C4-2B (cell line): ENCODE data around the gene DDX42.

Source experiments
- ZFX ChIP-seq: fragments of 450-650 bp; IDR thresholded peaks from 2 replicates; pipeline ENCODE4 v1.6.1; 2017
- TF ChIP-seq, protein P1 (sequence below): fragments of 450-650 bp; conservative IDR thresholded peaks from 2 replicates; pipeline ENCODE4 v1.5.1; 2017; ENCODE audit warnings: mild to moderate bottlenecking

DNA sequence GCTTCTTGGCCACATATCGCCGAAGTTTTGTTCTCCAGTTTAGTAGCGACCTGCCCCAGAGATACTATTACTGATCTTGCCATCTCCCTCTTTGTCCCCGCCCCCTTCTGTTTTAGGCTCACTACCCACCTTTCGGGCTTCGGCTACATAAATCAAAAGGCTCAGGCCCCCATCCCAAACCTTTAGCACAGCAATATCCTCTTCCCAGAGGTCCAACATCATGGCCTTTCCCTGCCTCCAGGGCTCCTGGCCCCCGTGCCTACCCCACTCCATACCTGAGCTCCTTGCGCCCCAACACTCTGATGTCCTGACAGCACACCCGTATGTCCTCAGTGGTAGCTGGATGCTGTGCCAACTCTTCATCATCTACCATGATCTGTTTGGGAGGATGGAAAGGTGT is 50.4 kb downstream of the DDX42 start:
- TF ChIP-seq, protein P1, sequence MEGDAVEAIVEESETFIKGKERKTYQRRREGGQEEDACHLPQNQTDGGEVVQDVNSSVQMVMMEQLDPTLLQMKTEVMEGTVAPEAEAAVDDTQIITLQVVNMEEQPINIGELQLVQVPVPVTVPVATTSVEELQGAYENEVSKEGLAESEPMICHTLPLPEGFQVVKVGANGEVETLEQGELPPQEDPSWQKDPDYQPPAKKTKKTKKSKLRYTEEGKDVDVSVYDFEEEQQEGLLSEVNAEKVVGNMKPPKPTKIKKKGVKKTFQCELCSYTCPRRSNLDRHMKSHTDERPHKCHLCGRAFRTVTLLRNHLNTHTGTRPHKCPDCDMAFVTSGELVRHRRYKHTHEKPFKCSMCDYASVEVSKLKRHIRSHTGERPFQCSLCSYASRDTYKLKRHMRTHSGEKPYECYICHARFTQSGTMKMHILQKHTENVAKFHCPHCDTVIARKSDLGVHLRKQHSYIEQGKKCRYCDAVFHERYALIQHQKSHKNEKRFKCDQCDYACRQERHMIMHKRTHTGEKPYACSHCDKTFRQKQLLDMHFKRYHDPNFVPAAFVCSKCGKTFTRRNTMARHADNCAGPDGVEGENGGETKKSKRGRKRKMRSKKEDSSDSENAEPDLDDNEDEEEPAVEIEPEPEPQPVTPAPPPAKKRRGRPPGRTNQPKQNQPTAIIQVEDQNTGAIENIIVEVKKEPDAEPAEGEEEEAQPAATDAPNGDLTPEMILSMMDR, result no peak
- TF ChIP-seq ZFX, result no peak
